ENCODE results near the gene ADAM12. TPM values are rescaled to one million over a fixed set of nuclear protein-coding genes. Genes with fewer than 3 reads are reported as not detected.

The ADAM12 gene
- total RNA-seq, 1 donor from 2014 or later: 0.68 TPM

DNA sequence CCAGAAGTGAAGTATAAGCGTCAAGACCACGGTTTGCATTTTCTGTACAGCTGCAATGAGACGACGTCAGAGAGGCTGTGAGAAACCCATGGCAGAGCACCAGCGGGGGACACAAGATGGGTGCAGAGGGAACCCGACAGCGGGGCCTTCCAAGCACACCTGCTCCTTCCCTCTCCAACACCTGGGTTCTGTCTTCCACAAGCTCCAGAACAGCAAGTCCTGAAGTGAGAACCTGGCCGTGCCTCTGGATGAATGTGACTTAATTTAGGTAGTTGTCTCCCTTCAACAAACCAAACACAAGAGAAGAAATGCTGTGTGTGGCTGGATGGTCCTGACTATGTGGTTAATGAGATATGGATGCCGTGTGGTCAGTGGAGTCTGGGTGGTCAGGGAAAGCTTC is 76.1 kb downstream of the ADAM12 start:
- no peak for DNase-seq

DNA sequence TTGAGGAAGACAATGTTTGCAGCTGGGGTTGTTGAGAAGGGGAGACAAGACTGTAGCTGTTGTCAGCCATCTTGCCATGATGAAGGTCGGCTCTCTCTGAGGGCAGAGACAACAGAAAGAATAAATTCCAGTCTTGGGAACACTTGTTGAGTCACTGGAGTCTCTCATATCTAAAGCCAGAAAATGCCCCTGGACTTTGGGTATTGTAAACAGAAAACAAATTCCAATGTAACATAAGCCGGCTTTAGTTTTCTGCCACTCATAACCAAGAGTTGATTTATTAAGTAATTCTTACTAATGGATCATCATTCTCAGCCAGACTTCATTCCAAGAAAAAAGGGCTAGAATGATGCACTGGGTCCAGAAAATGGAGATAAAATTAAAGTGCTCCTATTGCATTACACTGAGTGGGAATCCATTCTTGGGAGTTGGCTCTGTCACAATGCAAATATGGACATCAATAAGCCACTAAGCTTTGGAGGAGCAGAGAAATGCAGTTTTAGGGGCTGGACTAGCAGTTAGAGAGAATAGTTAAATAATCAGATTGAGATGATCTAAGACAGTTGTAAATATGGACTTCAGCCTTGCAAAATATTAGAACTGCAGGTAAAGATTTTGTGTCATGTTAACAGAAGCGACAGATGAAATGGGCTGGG is 78.9 kb downstream of the ADAM12 start:
- no peak for DNase-seq

DNA sequence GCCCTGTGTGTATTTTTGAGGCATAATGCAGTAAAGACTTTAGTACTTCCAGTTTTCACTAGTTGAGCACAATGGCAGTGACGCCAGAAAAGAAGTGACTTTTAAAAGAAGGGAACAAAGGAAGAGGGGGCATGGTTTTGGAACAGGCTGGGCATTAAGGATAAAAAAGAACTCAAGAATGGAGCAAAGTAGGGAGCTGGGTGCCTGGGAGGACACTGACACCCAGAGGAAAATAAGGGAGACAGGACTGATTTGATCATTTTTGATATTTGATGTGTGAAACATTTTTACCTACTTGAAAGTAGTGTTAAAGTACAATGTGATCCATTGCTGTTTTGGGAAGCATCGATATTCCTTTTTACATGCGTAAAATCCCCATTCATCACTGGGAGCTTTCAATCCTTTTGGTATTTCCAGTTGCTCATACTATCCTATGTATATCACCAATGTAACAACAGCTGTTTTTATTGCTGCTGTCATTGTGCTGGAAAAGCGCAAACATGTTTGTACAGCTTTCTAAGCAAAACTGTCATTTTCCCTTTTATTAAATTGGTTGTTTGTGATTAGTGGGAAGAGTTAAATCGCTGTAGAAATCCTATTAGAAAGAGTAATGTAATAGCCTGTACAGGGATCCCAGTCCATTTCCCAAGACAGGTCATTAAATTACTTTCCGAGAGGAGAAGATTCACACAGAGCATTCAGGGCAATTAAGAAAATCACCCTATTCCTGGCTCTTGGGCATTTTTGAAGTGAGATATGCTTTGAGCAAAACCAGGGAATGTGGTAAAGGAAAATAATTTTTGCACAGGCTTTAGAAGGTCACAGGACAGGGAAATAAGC is 85.2 kb downstream of the ADAM12 start:
- no peak for DNase-seq

DNA sequence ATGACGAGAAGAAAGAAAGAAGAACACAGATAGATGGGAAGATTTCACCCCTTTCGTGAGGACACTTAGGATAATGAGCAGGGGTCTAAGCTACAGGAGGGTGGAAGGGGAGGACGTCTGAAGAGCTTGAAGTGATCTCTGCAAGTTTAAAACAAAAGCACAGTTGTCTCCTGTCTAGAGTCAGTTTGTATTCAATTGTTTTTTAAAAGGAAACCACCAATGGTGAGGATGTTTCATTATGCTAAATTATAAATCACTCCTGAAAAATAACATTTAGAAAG is 85.9 kb downstream of the ADAM12 start:
- DNase-seq: no peak

DNA sequence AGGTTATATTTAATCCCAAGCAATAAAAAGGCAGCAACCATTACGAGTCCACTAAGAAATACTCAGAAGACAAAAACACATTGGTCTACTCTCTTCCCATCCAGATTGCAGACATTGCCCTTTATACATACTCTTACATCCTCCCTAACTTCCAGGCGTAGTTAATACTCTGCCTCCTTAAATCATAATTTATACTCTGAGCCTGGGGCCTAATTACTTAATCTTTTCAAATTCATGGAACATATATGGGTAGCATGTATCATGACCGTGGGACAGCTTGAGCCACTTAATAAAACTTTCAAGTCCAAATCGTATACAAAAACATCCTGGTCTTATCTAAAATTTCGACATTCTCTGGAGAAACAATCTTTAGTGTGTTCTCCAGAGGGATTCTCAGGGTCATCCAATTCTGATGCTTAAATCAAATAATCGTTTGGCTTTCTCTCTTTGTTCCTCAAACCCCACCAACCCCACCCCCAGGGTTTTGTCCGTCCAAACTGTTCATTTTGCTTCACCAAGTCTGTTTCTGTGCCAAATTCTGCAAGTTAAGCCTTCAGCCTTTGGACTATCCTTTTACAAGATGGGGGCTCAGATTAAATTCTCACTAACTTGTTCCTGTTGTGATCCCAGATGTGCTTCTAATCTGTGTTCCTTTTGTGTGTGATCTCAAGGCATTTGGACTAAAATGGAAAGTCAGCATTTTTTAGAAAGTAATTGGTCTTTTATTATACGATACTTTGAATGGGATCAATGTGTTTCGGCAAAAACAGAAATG is 86.4 kb downstream of the ADAM12 start:
- no peak for DNase-seq

DNA sequence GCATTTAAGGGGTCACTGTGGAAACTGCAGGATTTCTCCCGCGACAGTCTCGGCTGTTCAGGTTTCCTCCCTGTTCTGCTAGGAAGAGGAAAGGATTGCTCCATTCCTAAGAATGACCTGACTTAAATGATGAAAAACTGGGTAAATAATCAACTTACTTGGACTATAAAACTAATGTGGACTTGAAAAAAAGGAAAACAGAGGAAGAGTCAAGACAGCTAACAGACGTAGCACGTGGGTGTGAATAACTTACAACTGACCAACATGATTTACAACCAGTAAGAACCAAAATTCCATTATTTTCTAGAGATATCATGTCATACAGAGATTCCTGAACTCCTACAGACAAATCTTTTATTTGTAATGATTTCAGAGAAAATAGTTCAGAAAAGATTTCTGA is 93.8 kb downstream of the ADAM12 start:
- no peak for DNase-seq

DNA sequence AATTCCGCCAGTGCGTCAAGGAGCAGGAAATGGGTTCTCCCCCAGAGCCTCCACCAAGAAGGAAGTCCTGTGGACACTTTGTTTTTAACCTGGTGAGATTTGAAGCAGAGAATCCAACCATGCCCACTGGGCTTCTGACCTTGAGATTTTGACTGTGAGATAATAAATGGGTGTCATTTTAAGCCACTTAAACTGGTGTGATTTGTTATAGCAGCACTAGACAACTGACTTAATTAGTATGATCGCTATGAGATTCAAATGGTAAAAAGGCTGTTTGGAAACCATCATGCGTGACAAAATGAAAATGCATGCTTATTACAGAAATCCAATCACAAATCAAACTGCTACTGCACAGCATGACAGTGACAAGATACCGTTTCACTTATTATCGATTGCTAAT is 98.0 kb downstream of the ADAM12 start:
- no peak for DNase-seq

DNA sequence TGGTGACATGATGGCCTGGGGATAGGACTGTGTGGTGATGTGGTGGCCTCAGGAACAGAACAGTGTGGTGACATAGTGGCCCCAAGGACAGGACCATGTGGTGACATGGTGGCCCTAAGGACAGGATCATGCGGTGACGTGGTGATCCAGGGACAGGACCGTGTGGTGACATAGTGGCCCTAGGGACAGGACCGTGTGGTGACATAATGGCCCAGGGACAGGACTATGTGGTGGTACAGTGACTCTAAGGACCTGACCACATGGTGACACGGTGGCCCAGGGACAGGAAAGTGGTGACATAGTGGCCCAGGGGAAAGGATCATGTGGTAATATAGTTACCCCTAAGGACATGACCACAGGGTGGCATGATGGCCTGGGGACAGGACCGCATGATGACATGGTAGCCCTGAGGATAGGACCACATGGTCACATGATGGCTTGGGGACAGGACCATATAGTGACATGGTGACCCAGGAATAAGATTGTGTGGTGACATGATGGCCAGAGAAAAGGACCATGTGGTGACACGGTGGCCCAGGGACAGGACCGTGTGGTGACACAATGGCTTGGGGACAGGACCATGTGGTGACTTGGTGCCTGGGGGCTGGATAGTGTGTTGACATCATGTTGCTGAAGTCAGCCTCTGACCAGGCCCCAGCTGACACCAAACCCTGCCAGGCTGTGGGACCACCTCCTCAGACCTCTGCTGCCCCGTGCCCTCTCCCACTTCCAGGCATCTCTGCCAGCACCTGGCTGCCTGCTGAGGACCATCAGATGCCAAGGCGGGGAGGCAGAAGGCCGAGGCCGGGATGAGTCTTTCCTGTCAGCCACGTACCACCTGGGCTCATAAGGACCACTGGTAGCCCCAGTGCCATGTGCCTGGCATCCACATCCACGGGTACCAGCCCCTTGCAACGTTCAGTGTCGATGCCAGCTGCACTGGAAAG is 99.5 kb downstream of the ADAM12 start:
- no peak for DNase-seq

DNA sequence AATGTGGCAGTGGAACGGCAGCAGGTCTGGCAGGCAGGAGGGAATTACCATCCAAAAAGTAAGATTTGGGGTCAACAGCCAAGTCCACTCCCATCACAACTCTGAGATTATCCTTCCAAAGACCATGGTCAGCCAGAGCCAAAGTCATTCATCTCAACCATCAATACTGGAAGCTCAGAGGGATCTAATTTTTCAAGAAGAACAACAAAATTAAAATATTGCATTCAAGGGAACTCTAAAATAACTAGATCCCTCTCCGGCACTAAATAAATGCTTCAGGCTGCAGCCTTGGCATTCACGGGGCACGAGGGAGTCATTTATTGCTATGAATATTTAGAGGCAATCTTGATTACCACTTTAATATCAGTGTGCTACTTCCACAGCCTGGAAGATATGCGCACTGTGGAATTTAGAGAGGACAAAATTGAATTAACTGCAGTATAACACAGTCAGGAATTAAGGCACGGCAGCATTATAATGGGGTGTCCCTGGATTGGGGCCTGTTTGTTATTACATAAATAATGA is 102.0 kb downstream of the ADAM12 start:
- no peak for DNase-seq

DNA sequence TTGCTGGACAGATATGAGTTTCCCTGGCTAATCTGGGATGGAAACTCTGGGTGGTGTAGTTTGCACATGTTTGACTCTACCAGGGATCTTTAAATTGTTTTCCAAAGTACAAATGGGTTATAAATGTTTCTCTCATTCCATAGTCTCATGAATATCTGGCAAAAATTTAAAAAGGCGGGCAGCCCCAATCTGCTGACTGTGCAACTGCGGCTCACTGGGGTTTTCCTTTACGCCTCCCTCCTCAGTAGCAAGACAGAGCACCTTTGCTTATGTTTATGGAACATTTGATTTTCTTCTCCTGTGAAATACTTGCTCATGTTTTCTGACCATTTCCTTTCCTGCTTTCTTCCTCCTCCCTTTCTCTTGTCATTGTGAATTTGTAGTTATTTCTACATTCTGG is 105.0 kb downstream of the ADAM12 start:
- no peak for DNase-seq

DNA sequence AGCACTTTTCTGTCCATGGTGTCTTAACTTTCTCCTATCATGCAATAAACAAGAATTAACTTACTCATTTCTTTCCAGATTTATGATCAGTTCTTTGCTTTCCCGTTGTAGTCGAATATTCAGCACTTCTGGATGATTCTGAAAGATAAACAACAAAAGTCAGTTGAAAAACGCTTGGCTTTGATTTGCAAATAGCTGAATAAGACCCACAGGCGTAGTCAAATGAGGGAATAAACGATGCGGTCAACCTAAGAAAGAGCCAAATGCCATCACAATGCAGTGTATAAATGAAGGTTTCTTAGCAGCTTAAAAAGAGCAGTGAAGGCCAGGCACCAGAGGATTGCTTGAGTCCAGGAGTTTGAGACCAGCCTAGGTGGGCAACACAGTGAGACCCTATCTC is 109.4 kb downstream of the ADAM12 start:
- DNase-seq: no peak

DNA sequence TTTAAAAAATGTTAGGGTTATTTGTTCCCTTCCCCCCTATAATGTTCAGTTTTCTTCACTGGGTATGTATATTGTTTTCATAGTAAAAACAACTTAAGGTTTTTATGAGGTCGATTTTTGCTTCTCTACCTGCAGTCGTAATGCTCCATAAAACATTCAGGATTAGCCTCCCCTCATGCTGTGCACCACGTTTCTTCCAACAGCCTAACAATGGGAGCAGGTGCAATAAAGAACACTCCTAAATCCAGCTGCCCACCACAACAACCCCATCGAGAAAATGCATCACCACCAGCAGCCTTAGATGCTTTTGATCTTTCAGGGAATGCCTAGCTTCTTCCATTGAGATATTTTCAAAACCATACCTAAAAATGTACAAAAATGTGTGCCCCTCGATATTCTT is 111.1 kb downstream of the ADAM12 start:
- DNase-seq: no peak

DNA sequence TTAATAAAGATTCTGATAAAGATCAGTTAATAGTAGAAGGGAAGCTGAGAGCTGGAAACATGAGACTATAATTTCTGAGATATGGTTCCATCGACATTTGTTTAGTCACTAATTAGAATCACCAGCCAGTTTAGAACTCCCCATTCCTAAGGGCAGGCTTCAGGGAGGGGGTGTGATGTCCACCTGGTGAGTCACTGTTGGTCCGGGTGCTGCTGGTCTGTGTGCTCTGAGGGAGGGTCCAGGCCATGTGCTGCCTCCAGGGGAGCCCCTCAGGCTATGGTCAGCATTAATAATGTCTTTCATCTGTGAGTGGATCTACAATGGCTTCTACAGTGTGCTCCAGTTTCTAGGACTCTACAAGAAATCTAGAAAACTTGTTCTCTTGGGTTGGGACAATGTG is 115.8 kb downstream of the ADAM12 start:
- no peak for DNase-seq

DNA sequence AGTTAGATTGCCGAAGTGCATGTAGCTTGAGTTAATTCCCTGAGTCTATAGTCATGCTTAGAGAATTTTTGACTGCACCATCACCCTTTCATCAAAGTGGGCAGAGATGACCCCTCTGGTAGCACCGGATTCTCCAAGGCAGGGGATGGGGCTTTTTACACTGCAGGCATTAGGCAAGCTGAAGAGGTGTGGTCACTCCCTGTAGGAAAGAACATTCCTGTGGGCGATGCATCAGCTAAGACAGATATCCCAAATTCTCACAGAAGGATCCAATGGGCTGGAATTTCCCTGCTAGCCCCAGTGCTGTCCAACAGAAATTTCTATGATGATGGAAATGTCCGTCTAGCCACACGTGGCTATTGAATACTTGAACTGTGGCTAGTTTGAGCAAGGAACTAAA is 118.2 kb downstream of the ADAM12 start:
- DNase-seq: no peak

DNA sequence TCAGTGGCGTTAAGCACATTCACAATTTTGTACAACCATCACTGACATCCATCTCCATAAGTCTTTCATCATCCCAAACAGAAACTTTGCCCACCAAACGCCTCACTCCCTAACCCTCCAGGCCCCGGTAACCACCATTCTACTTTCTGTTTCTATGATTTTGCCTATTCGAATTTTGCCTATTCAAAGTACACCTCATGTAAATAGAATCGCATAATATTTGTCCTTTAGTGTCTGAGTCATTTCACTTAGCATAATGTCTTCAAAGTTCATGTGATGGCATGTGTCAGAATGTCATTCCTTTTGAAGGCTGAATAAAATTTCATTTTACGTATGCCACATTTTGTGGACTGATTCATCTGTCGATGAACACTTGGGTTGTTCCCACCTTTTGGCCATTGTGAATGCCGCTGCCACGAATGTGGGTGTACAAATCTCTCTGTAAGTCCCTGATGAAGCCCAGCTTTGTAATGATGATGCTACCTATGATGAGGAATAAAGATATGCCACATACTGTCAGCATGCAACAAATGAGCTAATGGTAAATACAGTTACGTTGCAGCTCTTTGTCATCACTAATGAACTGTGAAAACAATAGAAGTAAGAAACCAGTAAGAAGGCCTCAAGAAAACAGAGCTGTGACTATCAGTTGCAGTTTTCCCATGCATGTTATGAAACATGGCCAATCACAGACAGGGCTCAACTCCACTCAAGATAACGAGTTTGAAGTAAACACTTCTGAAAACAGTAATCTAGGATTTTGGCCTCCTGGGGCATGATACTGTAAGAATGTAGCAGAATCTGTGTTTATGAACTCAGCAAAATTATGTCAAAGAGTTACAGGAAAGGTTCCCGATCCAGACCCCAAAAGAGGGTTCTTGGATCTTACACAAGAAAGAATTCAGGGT is 120.0 kb downstream of the ADAM12 start:
- DNase-seq: no peak

DNA sequence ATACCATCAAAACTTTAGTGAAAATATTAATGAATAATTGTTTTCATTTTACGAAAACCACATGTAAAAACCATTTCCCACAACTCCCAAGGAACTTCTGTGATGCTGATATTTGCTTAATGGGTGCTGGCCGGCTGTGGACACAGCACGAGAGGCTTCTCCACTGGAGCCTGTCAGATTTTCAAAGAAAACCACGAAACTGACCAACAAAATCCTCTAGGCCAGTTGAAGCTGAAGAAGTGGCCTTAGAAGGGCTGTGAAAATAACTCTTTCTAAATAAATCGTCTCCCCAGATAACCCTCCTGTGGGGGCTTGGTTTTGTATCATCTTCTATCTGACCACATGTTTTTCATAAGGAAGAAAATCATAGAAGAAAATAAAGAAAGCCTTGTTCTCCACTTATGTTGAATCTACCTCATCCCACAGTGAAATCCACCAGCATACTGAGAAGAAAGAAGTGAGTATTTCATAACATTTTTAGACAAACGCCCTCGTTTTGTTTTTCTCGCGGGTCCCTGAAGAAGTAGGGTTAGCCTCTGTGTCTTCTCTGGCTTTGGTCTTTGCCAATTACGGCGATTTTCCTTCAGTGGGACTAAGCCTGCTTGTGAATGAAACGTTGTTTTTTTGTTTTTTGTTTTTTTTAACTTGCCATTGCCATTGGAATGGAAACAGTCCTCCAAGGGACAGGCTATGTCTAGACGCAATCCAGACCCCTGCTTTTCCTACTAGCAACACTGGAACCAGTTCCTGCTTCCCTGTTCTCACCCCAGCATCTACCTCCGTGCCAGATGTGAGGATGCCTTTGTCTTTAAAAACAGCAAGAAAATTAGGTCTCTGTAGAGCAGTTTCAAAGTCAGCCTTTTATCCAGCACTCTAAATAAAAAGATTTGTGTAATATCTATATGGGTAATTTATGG is 123.9 kb downstream of the ADAM12 start:
- no peak for DNase-seq

DNA sequence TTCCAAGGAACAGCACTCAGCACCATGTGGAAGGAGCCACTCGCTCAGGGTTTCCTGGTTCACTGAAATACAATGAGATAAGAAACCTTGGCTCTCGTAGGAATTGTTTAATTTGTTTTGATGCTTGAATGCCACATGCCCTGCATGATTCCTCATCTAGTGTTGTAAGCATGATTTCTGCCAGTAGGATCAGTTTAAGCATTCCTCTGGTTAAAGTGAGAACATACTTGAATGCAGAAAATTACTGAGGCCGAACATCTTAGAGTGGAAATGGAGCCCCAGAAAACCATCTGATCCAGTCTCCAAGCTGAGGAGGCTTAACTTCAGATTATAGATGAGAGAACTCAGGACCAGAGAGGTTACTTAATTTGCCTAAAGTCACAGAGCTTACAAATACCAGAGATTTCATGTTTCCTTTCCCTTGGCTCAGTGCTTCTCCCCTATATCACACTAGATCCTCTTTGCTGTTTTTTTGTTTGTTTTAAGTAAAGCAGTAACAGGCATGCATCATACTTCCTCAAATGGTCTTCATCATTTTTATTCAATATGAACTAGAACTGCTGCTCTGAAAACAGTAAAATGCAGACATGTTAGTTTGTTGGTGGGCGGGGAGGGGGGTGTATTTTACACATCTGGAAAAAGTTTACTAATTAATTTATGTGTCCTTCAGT is 125.1 kb downstream of the ADAM12 start:
- DNase-seq: no peak

DNA sequence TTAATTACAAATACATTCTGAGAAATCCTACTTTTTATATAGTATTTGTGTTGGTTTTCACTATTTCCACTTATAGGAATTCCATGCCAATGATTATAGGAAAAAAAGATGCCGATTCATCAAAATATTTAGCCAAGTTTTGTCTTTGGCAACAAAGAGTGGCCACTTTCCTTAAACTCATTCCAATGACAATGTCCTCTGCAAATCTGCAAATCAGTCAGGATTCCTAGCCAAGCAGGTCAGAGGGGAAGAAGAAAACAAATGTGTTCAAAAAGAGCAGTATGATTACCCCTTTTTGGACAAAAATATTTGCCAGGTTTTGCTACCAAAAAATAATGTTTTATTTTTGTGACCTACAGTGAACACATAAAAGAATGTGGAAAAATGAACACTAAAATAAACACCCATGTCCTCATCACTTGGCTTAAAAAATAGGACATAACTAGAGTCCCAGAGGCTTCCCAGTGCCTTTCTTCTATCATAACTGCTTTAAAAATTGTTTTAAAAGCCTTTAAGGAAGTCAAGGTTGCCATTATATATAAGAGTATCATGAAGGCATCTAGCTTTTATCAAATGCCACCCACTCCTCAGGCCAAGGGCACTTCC is 125.9 kb downstream of the ADAM12 start:
- no peak for DNase-seq

Data from dermis blood vessel endothelial cell (primary cell).